ENCODE data around the gene ABCB8. TPM values are rescaled to one million over a fixed set of nuclear protein-coding genes. Genes with fewer than 3 reads are reported as not detected.
"Not testable (repeated sequence)": the region's sequence is repeated elsewhere in the genome, so short reads cannot be mapped to it uniquely, and the experiment has no call there.

Gene ABCB8
- total RNA-seq, 1 donor = 21.5 TPM

DNA sequence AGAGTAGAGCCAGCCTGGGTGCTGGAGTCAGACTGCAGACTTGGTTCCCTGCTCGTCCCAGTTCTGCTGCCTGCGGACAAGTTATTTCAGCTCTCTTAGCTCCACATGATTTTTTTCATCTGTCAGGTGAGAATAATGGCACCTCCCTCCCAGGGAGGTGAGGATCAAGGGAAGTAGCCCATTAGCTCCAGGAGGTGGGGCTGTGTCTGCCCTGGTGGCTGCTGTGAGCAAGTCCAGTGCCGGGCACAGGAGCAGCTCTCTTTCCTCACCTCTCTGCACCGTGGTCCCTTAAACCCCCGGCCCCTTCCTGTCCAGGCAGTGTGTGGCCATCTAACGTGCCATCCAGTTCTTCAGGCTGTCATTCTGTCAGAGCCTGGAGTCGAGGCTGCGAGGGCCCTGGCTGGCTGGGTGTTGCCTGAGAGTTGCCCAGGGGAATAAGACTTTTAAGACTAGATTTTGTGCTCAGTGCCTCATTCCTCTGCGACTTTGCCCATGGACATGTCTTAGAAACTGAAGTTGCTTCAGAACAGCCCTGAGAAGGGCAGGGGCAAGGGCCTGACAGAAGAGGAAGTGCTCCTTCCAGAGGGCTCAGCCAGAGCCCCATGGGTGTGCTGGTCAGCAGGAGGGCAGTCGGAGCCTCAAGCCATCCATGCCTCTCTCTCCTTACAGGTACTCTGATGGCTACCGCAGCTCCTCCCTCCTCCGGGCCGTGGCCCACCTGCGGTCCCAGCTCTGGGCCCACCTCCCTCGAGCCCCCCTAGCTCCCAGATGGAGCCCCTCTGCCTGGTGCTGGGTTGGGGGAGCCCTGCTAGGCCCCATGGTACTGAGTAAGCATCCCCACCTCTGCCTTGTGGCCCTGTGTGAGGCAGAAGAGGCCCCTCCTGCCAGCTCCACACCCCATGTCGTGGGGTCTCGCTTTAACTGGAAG lies 5.0 kb downstream of the ABCB8 start:
- H3K9me3 ChIP-seq (ENCODE audit: low read depth, low read length) = no peaks in the 10 kb centered on the region
- no peaks in the 10 kb centered on the region for H3K27me3 ChIP-seq (ENCODE audit: insufficient read depth, low read length)
- H3K4me3 ChIP-seq (ENCODE audit: low read length) = no peak overlapping the region
- peaks cover 12% of the 10 kb centered on the region for H3K4me1 ChIP-seq (ENCODE audit: insufficient read depth, low read length)

DNA sequence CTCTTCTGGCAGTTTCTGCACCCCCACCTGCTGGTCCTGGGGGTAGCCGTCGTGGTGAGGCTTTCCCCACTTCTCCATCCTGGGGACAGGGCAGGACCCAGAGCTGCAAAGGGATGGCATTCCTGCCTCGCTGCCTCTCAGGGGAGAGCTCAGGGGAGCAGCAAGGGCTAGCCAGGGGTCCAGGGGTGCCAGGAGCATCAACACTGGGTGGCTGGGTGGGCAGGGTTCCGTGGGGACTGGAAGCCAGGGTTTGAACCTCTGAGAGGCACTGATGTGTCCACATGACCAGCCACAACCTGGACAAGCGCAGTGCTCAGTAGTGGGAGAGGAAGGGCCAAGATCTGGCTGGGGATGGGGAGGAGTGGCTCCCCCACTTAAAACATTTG lies 5.6 kb downstream of the ABCB8 start:
- Histone ChIP-seq H3K4me3 (ENCODE audit: low read length) (no peak overlapping the region), H3K9me3 (ENCODE audit: low read depth, low read length) (no peaks in the 10 kb centered on the region)

DNA sequence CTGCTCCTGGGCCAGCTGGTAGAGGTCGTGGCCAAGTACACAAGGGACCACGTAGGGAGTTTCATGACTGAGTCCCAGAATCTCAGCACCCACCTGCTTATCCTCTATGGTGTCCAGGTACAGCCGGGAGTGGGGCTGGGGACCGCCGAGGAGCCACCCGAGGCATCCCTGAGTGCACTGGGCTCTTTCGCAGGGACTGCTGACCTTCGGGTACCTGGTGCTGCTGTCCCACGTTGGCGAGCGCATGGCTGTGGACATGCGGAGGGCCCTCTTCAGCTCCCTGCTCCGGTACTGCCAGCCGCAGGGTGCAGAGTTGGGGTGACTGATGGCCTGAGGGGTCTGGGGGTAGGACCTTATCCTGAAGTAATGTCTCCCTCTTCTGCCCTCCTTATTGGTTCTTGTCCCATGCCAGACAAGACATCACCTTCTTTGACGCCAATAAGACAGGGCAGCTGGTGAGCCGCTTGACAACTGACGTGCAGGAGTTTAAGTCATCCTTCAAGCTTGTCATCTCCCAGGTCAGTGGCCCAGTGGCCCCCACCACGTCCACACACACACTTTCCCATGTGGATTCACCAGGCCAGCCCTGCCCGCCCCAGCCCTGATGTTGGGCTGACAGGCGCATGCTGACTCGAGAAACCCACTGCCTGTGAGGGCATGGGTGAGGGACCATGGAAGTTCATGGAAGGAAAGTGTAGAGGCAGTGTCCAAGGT lies 6.2 kb downstream of the ABCB8 start:
- H3K27me3 ChIP-seq (ENCODE audit: insufficient read depth, low read length) = no peaks in the 10 kb centered on the region
- peaks cover 12% of the 10 kb centered on the region for H3K4me1 ChIP-seq (ENCODE audit: insufficient read depth, low read length)
- no peaks in the 10 kb centered on the region for H3K9me3 ChIP-seq (ENCODE audit: low read depth, low read length)
- no peak overlapping the region for H3K4me3 ChIP-seq (ENCODE audit: low read length)

More for the DNA sequence above, 5.6 kb downstream of the ABCB8 start:
- Histone ChIP-seq H3K4me1 (ENCODE audit: insufficient read depth, low read length) (peaks cover 12% of the 10 kb centered on the region), H3K27me3 (ENCODE audit: insufficient read depth, low read length) (no peaks in the 10 kb centered on the region)

DNA sequence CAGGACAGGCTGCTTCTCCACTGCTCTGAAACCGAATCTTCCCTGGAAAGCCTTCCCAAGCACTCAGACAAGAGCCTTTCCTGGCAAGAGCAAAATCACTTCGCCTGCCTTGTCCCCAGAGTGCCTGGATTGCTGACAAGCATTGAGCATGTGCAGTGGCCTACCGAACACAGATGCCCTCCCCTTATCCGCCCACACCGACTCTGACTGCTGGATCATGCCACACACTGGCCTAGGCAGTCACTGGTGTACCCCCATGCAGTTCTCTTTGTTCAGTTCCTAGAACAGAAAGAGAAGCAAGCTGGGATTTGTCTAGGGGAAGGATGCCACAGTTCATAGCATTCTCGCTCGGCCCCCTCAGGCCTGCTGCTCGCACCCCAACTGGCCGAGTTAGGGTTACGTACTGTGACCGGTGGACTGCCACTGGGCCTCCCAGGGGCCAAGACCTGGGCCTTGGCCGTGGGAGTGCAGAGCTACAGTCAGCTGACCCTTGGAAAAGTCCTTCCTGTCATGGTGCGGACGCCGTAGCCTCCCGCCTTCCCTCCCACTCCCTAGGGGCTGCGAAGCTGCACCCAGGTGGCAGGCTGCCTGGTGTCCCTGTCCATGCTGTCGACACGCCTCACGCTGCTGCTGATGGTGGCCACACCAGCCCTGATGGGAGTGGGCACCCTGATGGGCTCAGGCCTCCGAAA lies 6.9 kb downstream of the ABCB8 start:
- H3K27me3 ChIP-seq (ENCODE audit: insufficient read depth, low read length) = no peaks in the 10 kb centered on the region
- no peaks in the 10 kb centered on the region for H3K9me3 ChIP-seq (ENCODE audit: low read depth, low read length)
- peaks cover 9% of the 10 kb centered on the region for H3K4me1 ChIP-seq (ENCODE audit: insufficient read depth, low read length)
- no peak overlapping the region for H3K4me3 ChIP-seq (ENCODE audit: low read length)

DNA sequence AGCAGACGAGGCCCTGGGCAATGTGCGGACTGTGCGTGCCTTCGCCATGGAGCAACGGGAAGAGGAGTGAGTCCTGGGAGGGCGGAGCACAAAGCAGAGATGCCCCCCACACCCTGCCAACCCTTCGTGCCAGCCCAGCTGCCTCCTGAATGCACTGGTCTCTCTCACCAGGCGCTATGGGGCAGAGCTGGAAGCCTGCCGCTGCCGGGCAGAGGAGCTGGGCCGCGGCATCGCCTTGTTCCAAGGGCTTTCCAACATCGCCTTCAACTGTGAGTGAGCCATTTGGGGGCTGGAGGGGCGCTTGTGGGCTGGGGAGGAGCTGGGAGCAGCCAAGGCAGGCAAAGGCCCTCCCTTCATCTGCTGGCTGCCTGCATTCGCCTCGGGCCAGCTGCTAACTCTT lies 7.7 kb downstream of the ABCB8 start:
- Histone ChIP-seq H3K9me3 (ENCODE audit: low read depth, low read length) (no peaks in the 10 kb centered on the region), H3K4me3 (ENCODE audit: low read length) (no peak overlapping the region), H3K27me3 (ENCODE audit: insufficient read depth, low read length) (no peaks in the 10 kb centered on the region), H3K4me1 (ENCODE audit: insufficient read depth, low read length) (peaks cover 9% of the 10 kb centered on the region)

DNA sequence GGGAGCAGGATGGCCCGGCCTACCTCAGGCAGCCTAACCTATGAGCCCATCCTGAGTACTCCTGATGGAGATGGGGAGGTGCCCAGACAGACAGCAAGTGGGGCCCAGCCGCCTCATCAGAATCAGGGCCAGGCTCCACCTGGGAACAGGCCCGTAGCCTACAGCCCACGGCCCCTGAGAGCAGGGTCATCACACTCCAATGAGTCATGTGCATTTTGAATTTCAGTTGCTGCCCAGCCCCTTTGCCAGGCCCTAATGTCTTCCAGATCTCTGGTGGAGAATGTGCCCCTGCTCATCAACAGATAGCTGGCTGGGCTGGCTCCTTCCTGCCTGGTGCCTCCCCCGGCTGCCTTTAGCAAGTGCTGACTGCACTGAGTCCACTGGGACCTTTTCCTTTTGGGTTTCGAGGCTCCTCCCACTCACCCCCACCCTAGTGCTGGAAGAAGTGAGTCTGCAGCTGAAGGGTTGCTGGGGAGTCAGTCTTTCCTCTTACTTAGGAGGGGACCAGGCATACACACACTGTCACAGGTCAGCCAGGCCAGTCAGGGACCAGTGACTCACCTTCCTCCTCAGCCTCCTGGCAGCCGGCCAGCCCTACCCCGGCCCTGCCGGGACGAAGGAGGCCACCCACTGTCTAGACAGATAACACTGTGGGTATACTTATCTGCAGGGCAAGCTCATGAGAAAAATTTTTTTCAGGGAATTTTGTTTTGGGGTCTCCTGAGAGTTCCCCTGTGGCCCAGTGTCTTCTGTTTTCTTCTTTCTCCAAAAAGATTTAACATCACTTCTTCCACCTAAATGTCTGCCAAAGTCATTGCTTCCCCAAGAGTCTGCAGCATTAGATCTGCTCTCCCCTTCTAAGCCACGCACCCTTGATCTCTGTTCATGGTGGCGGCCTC lies 10.9 kb downstream of the ABCB8 start:
- no peak overlapping the region for H3K4me3 ChIP-seq (ENCODE audit: low read length)
- no peaks in the 10 kb centered on the region for H3K27me3 ChIP-seq (ENCODE audit: insufficient read depth, low read length)
- no peaks in the 10 kb centered on the region for H3K9me3 ChIP-seq (ENCODE audit: low read depth, low read length)
- peaks cover 9% of the 10 kb centered on the region for H3K4me1 ChIP-seq (ENCODE audit: insufficient read depth, low read length)

DNA sequence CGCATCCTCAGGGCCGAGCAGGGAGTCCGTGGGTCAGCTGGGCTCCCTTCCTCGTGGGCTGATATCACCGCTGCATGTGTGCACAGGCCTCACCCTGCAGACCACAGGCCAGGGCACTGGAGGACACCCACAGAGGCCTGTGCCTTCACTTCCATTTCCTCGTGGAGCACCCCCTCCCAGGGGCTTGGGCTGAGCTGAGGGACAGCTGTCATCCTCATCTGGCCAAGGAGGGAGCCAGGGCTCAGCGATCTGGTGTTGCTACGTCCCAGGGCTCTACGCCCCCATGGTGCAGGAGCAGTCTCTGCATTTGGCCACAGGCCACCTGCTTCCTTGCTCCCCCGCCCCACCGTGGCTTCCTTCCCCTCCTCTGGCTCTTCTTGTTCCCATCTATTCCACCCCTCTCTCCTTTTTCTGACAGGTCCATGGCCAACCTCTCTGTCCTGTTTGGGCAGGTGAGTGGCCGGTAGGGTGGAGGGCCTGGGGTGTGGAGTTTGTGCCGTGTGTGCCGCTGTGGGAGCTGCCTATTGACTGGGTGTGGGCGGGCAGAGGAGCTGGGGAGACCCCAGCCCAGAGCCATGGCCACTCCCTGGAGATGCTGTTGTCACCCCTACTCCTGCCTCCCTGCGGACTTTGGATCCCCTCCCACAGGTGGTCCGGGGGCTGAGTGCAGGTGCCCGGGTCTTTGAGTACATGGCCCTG lies 11.7 kb downstream of the ABCB8 start:
- Histone ChIP-seq H3K27me3 (ENCODE audit: insufficient read depth, low read length) (no peaks in the 10 kb centered on the region), H3K9me3 (ENCODE audit: low read depth, low read length) (no peaks in the 10 kb centered on the region), H3K4me1 (ENCODE audit: insufficient read depth, low read length) (peaks cover 9% of the 10 kb centered on the region), H3K4me3 (ENCODE audit: low read length) (no peak overlapping the region)

DNA sequence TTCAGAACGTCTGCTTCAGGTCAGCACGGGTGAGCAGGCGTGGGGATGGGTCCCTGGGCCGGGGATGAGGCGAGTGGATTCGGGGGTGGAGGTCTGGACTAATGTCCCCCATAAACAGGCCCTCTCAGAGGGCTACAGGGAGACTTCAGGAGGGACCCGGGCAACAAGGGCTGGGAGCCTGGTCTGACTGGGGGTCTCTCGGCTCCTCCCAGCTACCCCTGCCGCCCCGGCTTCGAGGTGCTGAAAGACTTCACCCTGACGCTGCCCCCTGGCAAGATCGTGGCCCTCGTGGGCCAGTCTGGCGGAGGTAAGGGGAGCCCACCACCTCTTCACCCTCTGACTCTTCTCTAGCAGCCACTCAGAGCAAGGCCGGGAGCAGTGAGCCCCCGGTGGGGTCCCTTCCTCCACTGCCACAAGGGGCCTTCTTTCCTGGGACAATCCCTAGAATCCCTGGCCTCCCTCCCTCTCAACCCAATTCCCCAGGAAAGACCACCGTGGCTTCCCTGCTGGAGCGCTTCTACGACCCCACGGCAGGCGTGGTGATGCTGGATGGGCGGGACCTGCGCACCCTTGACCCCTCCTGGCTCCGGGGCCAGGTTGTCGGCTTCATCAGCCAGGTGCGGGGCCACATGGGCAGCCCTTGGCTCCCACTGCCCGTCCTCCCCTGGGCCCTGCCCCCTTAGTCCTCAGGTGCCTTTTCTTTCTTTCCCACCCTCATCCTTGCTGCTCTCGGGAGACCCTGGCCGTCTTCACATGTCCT lies 12.5 kb downstream of the ABCB8 start:
- Histone ChIP-seq H3K4me3 (ENCODE audit: low read length) (no peak overlapping the region), H3K4me1 (ENCODE audit: insufficient read depth, low read length) (peaks cover 9% of the 10 kb centered on the region), H3K27me3 (ENCODE audit: insufficient read depth, low read length) (no peaks in the 10 kb centered on the region), H3K9me3 (ENCODE audit: low read depth, low read length) (no peaks in the 10 kb centered on the region)

DNA sequence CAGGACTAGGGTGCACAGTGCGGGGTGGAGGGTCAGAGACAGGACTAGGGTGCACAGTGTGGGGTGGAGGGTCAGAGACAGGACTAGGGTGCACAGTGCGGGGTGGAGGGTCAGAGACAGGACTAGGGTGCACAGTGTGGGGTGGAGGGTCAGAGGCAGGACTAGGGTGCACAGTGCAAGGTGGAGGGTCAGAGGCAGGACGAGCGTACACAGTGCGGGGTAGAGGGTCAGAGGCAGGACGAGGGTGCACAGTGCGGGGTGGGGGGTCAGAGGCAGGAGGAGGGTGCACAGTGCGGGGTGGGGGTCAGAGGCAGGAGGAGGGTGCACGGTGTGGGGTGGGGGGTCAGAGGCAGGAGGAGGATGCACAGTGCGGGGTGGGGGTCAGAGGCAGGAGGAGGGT lies 15.2 kb downstream of the ABCB8 start:
- H3K4me1 ChIP-seq (ENCODE audit: insufficient read depth, low read length); H3K4me3 ChIP-seq (ENCODE audit: low read length); H3K27me3 ChIP-seq (ENCODE audit: insufficient read depth, low read length); H3K9me3 ChIP-seq (ENCODE audit: low read depth, low read length): not testable (repeated sequence)

DNA sequence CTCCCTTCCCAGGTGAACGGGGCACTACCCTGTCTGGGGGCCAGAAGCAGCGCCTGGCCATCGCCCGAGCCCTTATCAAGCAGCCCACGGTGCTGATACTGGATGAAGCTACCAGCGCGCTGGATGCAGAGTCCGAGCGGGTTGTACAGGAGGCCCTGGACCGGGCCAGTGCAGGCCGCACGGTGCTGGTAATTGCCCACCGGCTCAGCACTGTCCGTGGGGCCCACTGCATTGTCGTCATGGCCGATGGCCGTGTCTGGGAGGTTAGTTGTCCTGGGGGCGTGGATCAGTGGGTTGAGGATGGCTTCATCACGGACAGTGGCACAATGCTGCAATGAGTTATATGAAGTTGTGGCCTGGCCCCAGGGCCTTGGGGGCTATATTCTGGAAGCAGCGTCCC lies 15.7 kb downstream of the ABCB8 start:
- H3K27me3 ChIP-seq (ENCODE audit: insufficient read depth, low read length) = no peaks in the 10 kb centered on the region
- H3K4me1 ChIP-seq (ENCODE audit: insufficient read depth, low read length) = peaks cover 6% of the 10 kb centered on the region
- H3K9me3 ChIP-seq (ENCODE audit: low read depth, low read length) = no peaks in the 10 kb centered on the region
- H3K4me3 ChIP-seq (ENCODE audit: low read length) = no peak overlapping the region

DNA sequence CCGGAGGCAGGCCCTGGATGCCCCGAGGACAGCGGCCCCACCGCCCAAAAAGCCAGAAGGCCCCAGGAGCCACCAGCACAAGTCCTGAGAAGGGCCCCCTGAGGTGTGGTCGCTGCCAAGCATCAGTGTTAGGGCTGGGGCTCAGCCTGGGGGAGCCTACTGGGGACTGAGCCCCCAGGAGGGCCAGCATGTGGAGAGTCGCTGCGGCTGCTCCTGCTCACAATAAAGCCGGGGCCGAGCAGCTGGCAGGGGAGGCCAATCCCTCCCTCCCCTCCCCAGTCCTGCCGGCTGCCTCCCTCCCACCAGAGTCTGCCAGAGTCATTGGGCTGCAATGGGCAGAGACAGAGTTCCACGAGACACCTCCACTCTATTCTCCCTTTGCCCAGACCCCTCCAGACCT lies 17.0 kb downstream of the ABCB8 start:
- Histone ChIP-seq H3K4me3 (ENCODE audit: low read length) (no peak overlapping the region), H3K9me3 (ENCODE audit: low read depth, low read length) (no peaks in the 10 kb centered on the region), H3K27me3 (ENCODE audit: insufficient read depth, low read length) (no peaks in the 10 kb centered on the region), H3K4me1 (ENCODE audit: insufficient read depth, low read length) (no peaks in the 10 kb centered on the region)

DNA sequence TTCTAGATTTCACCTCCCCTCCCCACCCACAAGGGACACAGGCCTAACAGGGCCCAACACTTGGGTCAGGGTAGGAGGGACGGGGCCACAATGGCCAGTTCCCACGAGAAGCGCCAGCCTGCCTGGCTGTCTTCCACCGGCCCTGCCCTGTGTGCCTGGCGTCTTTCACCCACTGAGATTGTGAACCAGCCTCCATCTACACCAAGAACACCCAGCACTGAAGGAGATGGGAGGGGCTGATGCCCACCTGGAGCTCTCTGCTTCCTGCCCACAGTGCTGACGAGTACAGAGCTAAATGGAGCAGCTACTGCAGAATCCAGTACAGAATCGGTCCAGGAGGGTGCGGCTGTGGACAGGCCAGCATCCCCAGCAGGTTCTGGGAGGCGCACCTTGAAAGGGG lies 17.7 kb downstream of the ABCB8 start:
- Histone ChIP-seq H3K9me3 (ENCODE audit: low read depth, low read length) (no peaks in the 10 kb centered on the region), H3K4me3 (ENCODE audit: low read length) (no peak overlapping the region), H3K4me1 (ENCODE audit: insufficient read depth, low read length) (peaks cover 2% of the 10 kb centered on the region), H3K27me3 (ENCODE audit: insufficient read depth, low read length) (no peaks in the 10 kb centered on the region)
